Fibroblast of the aortic adventitia (primary cell): ENCODE data around the gene SLC16A13. TPM values are rescaled to one million over a fixed set of nuclear protein-coding genes. Genes with fewer than 3 reads are reported as not detected.
"Not testable (repeated sequence)": the region's sequence is repeated elsewhere in the genome, so short reads cannot be mapped to it uniquely, and the experiment has no call there.

Experiments used
- DNase-seq: peaks from one replicate; pipeline ENCODE4 v3.0.0-alpha.2; 2010; ENCODE audit warnings: low read depth
- H3K4me3 ChIP-seq: 2 replicates; pipeline ENCODE4 v1.5.1; 2011; ENCODE audit warnings: low read depth, mild to moderate bottlenecking, control low read depth, low read length, moderate library complexity
- small RNA-seq: library from RNA; depleted of rRNA; stranded (forward); fragments of <200 nt; gene quantifications from one replicate; pipeline ENCODE3, GENCODE V24; 2012
- total RNA-seq: library from RNA; depleted of rRNA; stranded (reverse); fragments of >200 nt; gene quantifications from 2 replicates; pipeline ENCODE4 v1.2.3, GENCODE V29; 2012; ENCODE audit warnings: low replicate concordance
- TF ChIP-seq, protein P1 (sequence below): IDR thresholded peaks from 2 replicates; pipeline ENCODE4 v1.5.1; 2011; ENCODE audit warnings: mild to moderate bottlenecking, low read length, control low read depth, inconsistent platforms; ENCODE audit not compliant: insufficient read depth

SLC16A13 gene
- total RNA-seq, 1 donor: 0.72 TPM

DNA sequence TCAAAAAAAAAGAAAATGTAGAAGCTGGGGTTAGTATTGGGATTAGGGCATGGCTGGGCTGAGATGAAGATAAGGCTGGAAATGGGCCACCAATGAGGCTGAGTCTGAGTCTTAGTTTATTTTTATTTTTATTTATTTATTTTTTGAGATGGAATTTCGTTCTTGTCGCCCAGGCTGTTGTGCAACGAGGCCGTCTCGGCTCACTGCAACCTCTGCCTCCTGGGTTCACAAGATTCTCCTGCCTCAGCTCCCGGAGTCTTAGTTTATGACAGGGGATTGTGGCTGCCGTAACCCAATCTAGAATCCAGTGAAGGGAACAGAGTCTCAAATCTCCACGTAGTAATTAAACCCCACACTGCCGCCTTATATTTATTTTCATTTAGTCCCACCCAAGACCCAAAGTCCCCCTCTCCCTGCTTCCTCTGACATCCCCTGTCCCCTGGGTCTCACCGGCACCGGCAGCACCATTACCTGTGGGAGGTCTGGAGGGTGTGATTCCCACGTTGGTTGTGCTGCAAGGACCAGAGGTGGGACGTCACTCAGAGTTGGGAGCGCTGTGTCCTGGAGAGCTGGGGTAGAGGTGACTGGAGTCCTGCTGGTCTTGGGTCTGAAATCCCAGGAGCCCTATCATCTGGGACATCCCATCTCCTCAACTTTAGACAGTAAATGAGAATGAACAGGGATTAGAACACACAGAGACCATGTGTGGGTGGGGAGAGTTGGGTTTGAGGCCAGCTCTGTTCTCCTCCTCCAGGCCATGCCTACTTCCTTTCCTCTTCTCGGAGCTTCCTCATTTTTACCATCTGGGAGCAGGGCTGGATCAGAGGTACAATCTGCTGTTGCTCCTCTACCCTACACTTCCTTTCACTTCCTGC is 44.0 kb downstream of the SLC16A13 start, which contains the start of gene CLEC10A:
Gene CLEC10A (minus strand): TSS at position 671 of the 875 bp plus-strand sequence. CDS start 1,439 bp downstream, outside the sequence.
- no peak for DNase-seq
- H3K4me3 ChIP-seq: no peak within 1 kb of the TSS
- TF ChIP-seq, protein P1, sequence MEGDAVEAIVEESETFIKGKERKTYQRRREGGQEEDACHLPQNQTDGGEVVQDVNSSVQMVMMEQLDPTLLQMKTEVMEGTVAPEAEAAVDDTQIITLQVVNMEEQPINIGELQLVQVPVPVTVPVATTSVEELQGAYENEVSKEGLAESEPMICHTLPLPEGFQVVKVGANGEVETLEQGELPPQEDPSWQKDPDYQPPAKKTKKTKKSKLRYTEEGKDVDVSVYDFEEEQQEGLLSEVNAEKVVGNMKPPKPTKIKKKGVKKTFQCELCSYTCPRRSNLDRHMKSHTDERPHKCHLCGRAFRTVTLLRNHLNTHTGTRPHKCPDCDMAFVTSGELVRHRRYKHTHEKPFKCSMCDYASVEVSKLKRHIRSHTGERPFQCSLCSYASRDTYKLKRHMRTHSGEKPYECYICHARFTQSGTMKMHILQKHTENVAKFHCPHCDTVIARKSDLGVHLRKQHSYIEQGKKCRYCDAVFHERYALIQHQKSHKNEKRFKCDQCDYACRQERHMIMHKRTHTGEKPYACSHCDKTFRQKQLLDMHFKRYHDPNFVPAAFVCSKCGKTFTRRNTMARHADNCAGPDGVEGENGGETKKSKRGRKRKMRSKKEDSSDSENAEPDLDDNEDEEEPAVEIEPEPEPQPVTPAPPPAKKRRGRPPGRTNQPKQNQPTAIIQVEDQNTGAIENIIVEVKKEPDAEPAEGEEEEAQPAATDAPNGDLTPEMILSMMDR: no peak

DNA sequence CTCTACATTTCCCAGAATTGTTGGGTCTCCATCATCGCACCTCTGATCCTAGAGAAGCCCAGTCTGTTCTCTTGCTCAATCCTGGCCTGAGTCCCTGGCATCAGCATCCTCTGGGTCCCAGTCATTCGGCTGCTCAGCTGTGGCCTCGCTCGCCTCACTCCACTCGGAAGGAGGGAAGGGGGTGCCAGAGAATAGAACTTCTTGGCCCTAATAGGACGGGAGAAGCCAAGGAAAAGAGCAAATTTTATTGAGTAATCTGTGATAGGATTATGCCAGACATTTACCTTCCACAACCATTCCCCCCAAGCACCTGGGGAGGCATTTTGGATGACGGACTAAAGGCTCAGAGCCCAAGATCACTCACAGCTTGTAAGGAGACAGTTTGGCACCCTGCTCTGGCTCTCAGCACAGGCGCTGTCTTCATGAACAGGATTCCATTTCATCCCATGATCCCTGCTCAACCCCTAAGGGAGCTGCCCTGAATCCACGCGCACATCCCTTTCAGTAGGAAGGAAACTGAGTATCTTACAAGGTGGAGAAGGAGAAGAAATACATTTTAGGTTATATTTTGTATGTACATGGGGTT is 44.7 kb downstream of the SLC16A13 start:
- TF ChIP-seq, protein P1: no peak
- DNase-seq: peak; percentile 51
- no peak overlapping the region for H3K4me3 ChIP-seq

DNA sequence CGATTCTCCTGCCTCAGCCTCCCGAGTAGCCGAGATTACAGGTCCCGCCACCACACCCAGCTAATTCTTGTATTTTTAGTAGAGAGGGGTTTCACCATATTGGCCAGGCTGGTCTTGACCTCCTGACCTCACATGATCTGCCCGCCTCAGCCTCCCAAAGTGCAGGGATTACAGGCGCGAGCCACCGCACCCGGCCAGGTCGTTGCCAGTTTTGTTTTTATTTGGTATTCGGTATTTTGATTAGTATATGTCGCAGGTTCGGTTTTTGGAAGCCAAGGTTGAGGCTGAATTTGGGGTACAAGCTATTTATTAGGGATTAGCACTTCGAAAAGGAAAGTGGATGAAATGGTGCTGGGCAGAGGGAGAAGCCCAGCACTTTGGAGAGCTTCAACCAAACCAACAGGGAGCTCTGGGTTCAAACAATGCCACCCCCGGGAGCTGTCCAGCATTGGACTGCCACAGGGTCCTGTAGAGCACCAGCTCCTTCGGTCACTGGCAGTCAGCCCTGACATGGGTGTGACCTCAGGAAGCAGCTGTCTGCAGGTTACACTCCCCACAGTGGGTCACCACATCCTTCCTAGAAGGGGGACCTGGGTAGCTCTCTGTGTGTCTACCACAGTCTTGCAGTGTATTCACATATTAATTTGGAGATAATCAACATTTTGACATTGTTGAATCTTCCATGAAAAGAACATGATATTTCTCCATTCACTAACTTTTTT is 45.7 kb downstream of the SLC16A13 start:
- TF ChIP-seq, protein P1: no peak
- no peak overlapping the region for H3K4me3 ChIP-seq
- DNase-seq: no peak

DNA sequence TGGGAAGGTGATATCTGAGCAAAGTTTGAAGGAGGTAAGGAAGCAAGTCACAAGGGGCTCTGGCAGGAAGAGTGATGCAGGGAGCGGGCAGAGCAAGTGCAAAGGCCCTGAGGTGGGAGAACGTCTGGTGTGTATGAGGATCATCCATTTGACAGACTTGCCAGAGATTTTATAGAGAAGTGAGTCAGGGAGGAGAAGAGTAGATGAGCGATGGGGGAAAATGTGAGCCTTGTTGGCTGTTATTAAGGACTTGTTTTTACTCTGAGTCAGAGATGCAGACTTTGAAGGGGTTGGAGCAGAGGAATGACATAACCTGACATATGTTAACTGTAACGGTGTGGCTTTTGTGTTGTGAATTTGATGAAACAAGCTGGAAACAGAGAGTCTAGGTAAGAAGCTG is 47.8 kb downstream of the SLC16A13 start:
- no peak overlapping the region for H3K4me3 ChIP-seq
- DNase-seq: peak; percentile 54
- TF ChIP-seq, protein P1: no peak

DNA sequence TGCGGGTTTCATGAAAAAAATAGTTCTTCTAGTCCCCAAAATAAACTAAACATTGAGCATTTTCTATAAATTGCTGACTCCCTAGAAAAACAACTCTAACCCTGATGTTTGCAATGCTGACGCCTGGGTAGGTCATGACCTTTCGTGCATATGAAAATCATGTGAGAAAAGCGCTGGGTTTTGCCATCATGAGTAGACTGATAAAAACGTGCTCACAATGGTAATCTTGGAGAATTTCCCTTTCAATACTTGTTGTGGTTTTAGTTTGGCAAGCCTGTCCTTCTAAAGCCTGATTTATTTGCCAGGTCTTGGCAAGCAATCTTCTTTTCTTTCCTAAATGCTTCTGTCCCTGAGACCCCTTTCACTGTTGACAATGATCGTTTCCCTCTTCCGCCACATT is 48.3 kb downstream of the SLC16A13 start:
- no peak overlapping the region for H3K4me3 ChIP-seq
- peak; percentile 78 for DNase-seq
- TF ChIP-seq, protein P1: no peak

DNA sequence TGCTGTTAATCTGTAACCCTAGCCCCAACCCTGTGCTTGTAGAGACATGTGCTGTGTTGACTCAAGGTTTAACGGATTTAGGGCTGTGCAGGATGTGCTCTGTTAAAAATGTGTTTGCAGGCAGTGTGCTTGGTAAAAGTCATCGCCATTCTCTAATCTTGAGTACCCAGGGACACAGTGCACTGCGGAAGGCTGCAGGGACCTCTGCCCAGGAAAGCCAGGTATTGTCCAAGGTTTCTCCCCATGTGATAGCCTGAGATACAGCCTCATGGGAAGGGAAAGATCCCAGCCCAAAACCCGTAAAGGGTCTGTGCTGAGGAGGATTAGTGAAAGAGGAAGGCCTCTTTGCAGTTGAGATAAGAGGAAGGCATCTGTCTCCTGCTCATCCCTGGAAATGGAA is 52.6 kb downstream of the SLC16A13 start:
- not testable (repeated sequence) for DNase-seq, H3K4me3 ChIP-seq

DNA sequence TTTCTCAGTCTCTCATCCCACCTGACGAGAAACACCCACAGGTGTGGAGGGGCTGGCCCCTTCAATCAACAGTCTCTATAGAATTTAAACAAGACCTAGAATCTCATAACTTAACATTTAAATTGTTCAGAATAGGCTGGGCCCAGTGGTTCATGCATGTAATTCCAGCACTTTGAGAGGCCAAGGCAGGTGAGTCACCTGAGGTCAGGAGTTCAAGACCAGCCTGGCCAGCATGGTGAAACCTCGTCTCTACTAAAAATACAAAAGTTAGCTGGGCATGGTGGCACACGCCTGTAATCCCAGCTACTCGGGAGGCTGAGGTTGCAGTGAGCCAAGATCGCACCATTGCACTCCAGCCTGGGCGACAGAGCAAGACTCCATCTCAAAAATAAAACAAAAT is 53.8 kb downstream of the SLC16A13 start:
- H3K4me3 ChIP-seq, DNase-seq: not testable (repeated sequence)

Small RNAs within 50 kb of the gene (small RNA-seq; reads per million reads assigned to genes)
- gene AC120057.1: not detected

Other genes with a start within 250 kb of the SLC16A13 start
- not detected in 2 replicates for gene TEKT1, start 204.3 kb upstream of the SLC16A13 start, total RNA-seq
- 0.65 TPM in 1 of 2 replicates, not detected in the other for gene ALOX12, start 40.0 kb upstream of the SLC16A13 start, total RNA-seq
- 9.3 and 90.7 TPM in 2 replicates for gene RNASEK, start 23.4 kb upstream of the SLC16A13 start, total RNA-seq
- gene BCL6B, start 13.0 kb upstream of the SLC16A13 start, total RNA-seq: 0.41 and 0.45 TPM in 2 replicates
- gene SLC16A11, start 8.1 kb downstream of the SLC16A13 start, total RNA-seq: 0.27 and 2.4 TPM in 2 replicates
- gene CLEC10A, start 44.2 kb downstream of the SLC16A13 start, total RNA-seq: not detected in 2 replicates
- not detected in 2 replicates for gene ASGR2, start 78.8 kb downstream of the SLC16A13 start, total RNA-seq
- 0.09 and 2.8 TPM in 2 replicates for gene ASGR1, start 143.4 kb downstream of the SLC16A13 start, total RNA-seq
- 2.9 and 11.9 TPM in 2 replicates for gene DLG4, start 183.8 kb downstream of the SLC16A13 start, total RNA-seq
- 136 and 210 TPM in 2 replicates for gene ACADVL, start 183.9 kb downstream of the SLC16A13 start, total RNA-seq
- 67.7 and 102 TPM in 2 replicates for gene DVL2, start 198.5 kb downstream of the SLC16A13 start, total RNA-seq
- 26.7 and 40.3 TPM in 2 replicates for gene PHF23, start 203.4 kb downstream of the SLC16A13 start, total RNA-seq
- 293 and 420 TPM in 2 replicates for gene GABARAP, start 206.4 kb downstream of the SLC16A13 start, total RNA-seq
- gene CTDNEP1, start 215.7 kb downstream of the SLC16A13 start, total RNA-seq: 15.3 and 41.2 TPM in 2 replicates
- gene ELP5, start 216.2 kb downstream of the SLC16A13 start, total RNA-seq: 31.6 and 35.6 TPM in 2 replicates
- gene CLDN7, start 226.5 kb downstream of the SLC16A13 start, total RNA-seq: 3.0 TPM in 1 of 2 replicates, not detected in the other
- 0.18 TPM in 1 of 2 replicates, not detected in the other for gene SLC2A4, start 245.7 kb downstream of the SLC16A13 start, total RNA-seq